Esophagus muscularis mucosa (tissue), 4 donors: ENCODE data around the gene DOCK11.
"Not testable (repeated sequence)": the region's sequence is repeated elsewhere in the genome, so short reads cannot be mapped to it uniquely, and the experiment has no call there.

Experiments
- EP300 ChIP-seq: sonication (generic); formaldehyde crosslinking; IDR thresholded peaks from one replicate; pipeline ENCODE4 v1.6.1; 2017; ENCODE audit warnings: antibody characterized with exemption
- POLR2A ChIP-seq: fragments of 450-650 bp; IDR thresholded peaks from one replicate; pipeline ENCODE4 v1.6.1; 2017; ENCODE audit warnings: antibody characterized with exemption, moderate library complexity, mild to moderate bottlenecking, low read depth
- POLR2AphosphoS5 ChIP-seq, 2 donors: sonication (generic); formaldehyde crosslinking; IDR thresholded peaks; one replicate each; pipeline ENCODE4 v1.6.1; 2017; ENCODE audit warnings: antibody characterized with exemption in 2 of 2
- TF ChIP-seq, protein P1 (sequence below), 3 experiments: fragments of 200-600 bp in 2 of 3; fragments of 450-650 bp in 1 of 3; sonication (generic) in 2 of 3; IDR thresholded peaks; one replicate each; pipeline ENCODE4 v1.5.1; 2017 to 2019; ENCODE audit warnings: antibody characterized with exemption in 3 of 3, mild to moderate bottlenecking in 2 of 3, moderate library complexity in 1 of 3

DNA sequence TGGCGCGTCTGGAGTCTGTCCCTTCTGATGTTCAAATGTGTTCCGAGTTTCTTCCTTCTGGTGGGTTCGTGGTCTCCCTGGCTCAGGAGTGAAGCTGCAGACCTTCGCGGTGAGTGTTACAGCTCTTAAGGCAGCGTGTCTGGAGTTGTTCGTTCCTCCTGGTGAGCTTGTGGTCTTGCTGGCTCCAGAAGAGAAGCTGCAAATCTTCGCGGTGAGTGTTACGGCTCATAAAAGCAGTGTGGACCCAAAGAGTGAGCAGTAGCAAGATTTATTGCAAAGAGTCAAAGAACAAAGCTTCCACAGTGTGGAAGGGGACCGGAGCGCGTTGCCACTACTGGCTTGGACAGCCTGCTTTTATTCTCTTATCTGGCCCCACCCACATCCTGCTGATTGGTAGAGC lies 220.3 kb downstream of the DOCK11 start:
- TF ChIP-seq, protein P1, sequence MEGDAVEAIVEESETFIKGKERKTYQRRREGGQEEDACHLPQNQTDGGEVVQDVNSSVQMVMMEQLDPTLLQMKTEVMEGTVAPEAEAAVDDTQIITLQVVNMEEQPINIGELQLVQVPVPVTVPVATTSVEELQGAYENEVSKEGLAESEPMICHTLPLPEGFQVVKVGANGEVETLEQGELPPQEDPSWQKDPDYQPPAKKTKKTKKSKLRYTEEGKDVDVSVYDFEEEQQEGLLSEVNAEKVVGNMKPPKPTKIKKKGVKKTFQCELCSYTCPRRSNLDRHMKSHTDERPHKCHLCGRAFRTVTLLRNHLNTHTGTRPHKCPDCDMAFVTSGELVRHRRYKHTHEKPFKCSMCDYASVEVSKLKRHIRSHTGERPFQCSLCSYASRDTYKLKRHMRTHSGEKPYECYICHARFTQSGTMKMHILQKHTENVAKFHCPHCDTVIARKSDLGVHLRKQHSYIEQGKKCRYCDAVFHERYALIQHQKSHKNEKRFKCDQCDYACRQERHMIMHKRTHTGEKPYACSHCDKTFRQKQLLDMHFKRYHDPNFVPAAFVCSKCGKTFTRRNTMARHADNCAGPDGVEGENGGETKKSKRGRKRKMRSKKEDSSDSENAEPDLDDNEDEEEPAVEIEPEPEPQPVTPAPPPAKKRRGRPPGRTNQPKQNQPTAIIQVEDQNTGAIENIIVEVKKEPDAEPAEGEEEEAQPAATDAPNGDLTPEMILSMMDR (IDR thresholded peaks at IDR 0.05) = not testable (repeated sequence)
- not testable (repeated sequence) for TF ChIP-seq POLR2A; EP300; POLR2AphosphoS5 (IDR thresholded peaks at IDR 0.05)
